Measurements from ENCODE around the gene ADRA2C.

- TF ChIP-seq POLR2AphosphoS5 (IDR thresholded peaks at IDR 0.05): no peak
- no peak for TF ChIP-seq CTCF (IDR thresholded peaks at IDR 0.05)
- TF ChIP-seq POLR2A (IDR thresholded peaks at IDR 0.05): no peak
- no peak for TF ChIP-seq EP300 (IDR thresholded peaks at IDR 0.05)
Measured at GRCh38 chr4:3735196-3735595, 31.0 kb upstream of the ADRA2C start.

Data from sigmoid colon (tissue), 4 donors.